Measurements from ENCODE around the gene ADAM19.

ADAM19 gene

DNA sequence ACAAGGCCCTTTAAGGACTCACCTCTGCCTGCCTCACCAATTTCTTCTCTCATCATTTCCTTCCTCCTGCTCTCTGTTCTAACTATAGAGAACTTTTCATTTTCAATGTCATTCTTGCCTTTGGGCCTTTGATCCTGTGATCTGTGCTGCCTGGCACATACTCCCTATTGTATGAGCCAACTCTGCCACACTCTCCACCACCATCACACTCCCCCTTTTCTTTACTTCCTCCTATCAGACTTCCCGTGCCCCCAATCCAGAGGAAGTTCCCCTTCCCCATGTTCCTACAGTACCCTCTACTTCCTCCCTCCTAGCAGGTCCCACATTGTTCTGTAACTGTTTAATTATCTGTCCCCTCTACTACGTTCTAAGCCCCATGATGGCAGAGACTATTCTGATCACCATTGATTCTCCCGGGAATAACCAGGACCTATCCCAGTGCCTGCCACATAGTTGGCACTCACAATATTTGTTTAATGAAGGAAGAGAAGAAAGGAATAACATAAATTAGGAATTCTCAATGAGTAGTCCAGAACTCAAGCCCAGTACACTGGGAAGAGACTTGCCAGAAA lies 27.5 kb downstream of the ADAM19 start:
- TF ChIP-seq CTCF (IDR thresholded peaks at IDR 0.05; ENCODE audit: low read depth, low read length) = no peak

GRCh38 chr5:157546456-157547100 lies 29.0 kb downstream of the ADAM19 start:
- H3K4me3 ChIP-seq (ENCODE audit: low read depth, low read length) = no peak overlapping the region
- no peak for TF ChIP-seq CTCF (IDR thresholded peaks at IDR 0.05; ENCODE audit: low read depth, low read length)

More for the DNA sequence above, 27.5 kb downstream of the ADAM19 start:
- no peak overlapping the region for H3K4me3 ChIP-seq (ENCODE audit: low read depth, low read length)

DNA sequence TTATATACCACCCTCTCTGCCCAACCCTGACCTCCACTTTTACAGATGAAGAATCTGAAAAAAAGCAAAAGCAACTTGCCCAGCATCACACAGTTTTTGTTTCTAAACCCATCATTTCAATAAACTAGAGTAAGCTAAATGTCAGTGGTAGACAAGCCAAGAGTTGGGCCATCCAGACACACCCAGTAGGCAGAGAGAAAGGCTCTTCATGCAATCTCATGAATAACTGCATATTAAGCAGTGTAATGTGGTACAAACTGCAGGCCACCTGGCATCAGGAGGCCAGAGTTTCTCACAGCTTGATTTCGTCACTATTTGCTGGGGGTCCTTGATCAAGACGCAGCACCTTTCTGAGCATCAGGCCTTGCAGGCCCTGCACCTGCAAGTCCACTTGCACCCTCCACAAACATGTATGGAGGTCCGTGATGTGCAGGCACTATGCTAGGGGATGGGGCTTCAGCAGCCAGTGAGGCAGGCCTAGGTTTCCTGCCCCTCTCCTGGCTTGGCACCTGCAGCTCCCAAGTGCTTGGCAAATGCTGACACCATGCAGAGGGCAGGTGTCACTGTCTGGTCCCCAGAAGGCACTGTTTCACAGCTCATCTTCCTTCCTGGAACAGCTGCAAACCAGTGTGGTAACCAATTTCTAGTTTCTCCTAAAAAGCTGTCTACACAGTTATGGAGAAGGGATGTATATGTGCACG lies 29.8 kb downstream of the ADAM19 start:
- TF ChIP-seq CTCF (IDR thresholded peaks at IDR 0.05; ENCODE audit: low read depth, low read length) = no peak
- H3K4me3 ChIP-seq (ENCODE audit: low read depth, low read length) = no peak overlapping the region

- no peak overlapping the region for H3K4me3 ChIP-seq (ENCODE audit: low read depth, low read length)
- TF ChIP-seq CTCF (IDR thresholded peaks at IDR 0.05; ENCODE audit: low read depth, low read length) = no peak
Measured at GRCh38 chr5:157544623-157544989, 31.0 kb downstream of the ADAM19 start.

DNA sequence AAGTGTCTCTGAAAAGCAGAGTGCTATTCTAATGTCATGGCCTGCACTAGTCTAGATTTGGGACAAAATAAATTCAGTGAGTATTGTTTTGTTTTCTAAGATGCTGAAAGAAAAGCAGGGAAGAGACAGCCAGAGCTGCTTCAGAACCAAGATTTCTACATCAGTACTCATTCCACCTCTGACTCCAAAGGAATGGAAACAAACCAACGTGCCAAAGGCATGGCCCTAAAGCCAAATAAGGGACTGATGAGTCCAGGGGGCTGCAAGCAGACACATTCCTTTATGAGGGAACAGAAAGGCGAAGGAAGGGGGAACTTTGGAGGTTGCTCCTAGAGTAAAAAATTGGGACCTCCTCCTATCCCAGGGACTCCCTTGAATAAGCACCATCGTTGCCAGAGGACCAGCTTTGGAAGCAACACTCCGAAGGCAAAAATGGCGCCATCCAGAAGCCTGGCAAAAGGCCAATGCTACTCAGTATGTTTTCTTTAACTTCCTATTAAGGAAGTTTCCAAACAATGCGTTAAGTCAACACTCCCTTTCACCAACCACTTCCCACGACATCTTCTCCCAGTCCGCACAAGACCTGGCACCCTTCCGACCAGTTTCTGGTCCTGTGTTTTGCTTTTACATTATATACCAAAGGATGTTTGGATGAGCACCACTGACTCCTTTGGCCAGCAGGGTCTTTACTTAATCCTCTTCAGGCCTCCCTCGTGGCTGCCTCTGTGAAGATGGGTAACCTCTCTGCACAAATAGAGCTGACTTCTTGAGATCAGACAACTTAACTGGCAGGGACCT lies 31.6 kb downstream of the ADAM19 start:
- TF ChIP-seq CTCF (IDR thresholded peaks at IDR 0.05; ENCODE audit: low read depth, low read length) = no peak

DNA sequence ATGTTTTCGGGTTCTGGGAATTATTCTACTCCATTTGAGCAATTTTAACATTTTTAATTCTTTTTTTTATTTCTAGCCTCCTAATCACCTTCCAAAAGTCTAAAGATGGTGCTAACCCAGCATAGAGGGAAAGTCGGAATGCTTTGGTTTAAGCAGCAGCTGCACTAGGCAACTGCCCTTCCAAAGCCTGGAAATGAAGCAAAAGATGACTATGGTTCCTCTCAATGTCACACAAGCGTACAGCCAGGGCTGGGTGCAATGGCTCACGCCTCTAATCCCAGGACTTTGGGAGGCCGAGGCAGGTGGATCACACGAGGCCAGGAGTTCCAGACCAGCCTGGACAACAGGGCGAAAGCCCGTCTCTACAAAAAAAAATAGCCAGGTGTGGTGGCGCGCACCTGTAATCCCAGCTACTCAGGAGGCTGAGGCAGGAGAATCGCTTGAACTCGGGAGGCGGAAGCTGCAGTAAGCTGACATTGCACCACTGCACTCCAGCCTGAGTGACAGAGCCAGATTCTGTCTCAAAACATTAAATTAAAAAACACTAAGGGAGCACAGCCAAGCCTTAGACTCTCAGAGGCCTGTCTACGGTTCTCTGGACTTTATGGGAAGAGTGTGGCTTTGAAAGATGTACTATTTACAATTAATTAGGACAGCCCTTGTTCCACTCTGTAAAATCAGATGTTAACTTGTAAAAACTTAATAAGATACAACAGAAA lies 33.1 kb downstream of the ADAM19 start:
- H3K4me3 ChIP-seq (ENCODE audit: low read depth, low read length) = no peak overlapping the region
- TF ChIP-seq CTCF (IDR thresholded peaks at IDR 0.05; ENCODE audit: low read depth, low read length) = no peak

More for the DNA sequence above, 31.6 kb downstream of the ADAM19 start:
- no peak overlapping the region for H3K4me3 ChIP-seq (ENCODE audit: low read depth, low read length)
